Astrocyte of the cerebellum (primary cell): Measurements from ENCODE around the gene KCNIP2.
A peak's percentile ranks its signal among the peaks of the same experiment; 100 is the strongest.
"Not testable (repeated sequence)": the region's sequence is repeated elsewhere in the genome, so short reads cannot be mapped to it uniquely, and the experiment has no call there.

Source experiments
- DNase-seq: peaks from one replicate; pipeline ENCODE4 v3.0.0-alpha.2; 2011; ENCODE audit warnings: low read depth
- H3K4me3 ChIP-seq: 2 replicates; pipeline ENCODE4 v1.5.1; 2011; ENCODE audit warnings: mild to moderate bottlenecking, low read depth, low read length, moderate library complexity
- in situ Hi-C: cut with HindIII; loops from 2 replicates; pipeline ENCODE4 v1.10.0; 2017; ENCODE audit warnings: low sequenced_read_pairs
- TF ChIP-seq, protein P1 (sequence below): IDR thresholded peaks from 2 replicates; pipeline ENCODE4 v1.5.1; 2012; ENCODE audit warnings: low read length, low read depth, moderate library complexity, mild to moderate bottlenecking; ENCODE audit errors: missing control alignments

Gene KCNIP2

DNA sequence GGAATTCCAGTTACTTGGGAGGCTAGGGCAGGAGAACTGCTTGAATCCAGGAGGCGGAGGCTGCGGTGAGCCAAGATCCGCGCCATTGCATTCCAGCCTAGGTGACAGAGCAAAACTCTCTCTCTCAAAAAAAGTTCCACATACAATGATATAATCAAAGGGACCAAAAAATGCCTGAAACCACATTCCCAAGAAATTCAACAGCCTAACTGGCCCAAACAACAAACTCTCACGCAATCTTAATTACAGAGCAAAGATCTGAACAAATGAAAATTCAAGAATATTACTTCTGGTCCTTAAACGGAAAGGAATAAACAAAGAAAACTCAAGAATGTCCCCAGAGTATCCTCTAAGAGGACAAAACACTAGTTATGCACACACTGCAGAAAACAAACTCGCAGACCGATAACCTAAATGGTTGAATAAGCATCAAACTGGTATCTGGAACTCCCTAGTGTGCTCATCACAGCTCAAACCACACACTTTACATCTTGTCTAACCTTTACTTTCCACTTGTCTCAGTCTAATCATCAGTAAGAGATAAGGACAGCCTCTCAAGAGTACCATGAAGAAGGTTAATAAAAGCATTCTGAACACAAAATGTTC lies 29.0 kb downstream of the KCNIP2 start:
- in situ Hi-C loops = loop anchor here (5.0 kb wide), 1 partner anchor 32 kb away; the partner anchor contains the start of gene NPM3
- peak overlapping the region; percentile 97 for H3K4me3 ChIP-seq
- TF ChIP-seq, protein P1, sequence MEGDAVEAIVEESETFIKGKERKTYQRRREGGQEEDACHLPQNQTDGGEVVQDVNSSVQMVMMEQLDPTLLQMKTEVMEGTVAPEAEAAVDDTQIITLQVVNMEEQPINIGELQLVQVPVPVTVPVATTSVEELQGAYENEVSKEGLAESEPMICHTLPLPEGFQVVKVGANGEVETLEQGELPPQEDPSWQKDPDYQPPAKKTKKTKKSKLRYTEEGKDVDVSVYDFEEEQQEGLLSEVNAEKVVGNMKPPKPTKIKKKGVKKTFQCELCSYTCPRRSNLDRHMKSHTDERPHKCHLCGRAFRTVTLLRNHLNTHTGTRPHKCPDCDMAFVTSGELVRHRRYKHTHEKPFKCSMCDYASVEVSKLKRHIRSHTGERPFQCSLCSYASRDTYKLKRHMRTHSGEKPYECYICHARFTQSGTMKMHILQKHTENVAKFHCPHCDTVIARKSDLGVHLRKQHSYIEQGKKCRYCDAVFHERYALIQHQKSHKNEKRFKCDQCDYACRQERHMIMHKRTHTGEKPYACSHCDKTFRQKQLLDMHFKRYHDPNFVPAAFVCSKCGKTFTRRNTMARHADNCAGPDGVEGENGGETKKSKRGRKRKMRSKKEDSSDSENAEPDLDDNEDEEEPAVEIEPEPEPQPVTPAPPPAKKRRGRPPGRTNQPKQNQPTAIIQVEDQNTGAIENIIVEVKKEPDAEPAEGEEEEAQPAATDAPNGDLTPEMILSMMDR = no peak
- DNase-seq = no peak

DNA sequence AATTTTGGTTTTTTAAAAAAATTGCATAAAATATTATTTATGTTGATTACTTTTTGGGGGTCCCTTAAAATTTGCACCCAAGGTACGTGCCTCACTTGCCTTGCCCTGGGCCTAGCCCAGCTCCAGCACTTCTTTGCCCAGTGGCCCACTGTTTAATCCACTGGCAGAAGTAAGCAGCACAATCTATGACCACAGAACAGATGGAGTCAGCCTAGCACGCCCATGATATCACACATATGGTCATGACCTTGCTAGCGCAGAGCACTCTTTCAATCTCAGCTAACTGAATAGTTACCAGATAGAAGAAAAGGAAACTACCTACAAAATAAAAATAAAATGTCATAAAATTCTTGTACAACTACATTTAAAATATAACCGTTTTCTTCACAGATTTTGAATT lies 31.0 kb downstream of the KCNIP2 start:
- TF ChIP-seq, protein P1 = no peak
- no peak for DNase-seq
- no peak overlapping the region for H3K4me3 ChIP-seq
- in situ Hi-C loops = no loop called here

DNA sequence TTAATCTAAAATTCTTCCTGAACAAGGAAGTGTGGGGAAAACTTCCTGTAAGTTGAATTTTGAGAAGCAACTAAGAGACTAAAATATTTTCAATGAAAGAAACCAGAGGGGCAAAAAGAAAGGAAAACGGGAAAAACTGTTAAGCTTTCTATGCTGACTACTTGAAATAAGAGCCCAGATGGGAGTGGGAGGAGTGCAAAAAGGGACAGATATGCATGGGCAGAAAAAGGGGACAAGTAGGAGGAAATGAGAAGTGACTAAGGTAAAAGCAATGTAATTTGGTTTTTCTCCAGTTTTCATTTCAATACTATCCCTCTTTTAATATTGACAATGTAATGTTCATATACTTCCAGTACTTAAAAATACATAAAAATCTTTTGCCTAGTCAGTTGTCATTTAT lies 36.4 kb downstream of the KCNIP2 start:
- DNase-seq = no peak
- no peak overlapping the region for H3K4me3 ChIP-seq
- in situ Hi-C loops = no loop called here
- TF ChIP-seq, protein P1 = no peak

DNA sequence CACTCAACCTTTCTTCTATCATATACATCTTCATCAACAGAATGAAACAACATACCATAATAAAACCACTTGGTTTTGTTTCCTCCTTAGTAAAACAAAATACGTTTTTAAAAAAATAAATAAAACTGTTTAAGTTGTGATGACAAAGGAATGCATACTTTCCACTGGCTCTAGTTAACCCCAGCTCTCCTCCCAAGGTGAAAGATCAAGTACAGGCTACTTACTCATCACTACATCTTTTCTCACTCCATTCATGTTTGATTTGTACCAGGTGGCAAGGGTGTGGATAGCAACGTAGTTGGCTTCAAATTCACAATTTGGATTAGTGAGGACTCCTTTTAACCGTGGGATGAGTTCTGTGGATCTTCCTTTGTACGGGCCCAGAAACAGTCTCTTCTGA lies 40.1 kb downstream of the KCNIP2 start:
- no peak for DNase-seq
- TF ChIP-seq, protein P1 = no peak
- no peak overlapping the region for H3K4me3 ChIP-seq
- in situ Hi-C loops = no loop called here

DNA sequence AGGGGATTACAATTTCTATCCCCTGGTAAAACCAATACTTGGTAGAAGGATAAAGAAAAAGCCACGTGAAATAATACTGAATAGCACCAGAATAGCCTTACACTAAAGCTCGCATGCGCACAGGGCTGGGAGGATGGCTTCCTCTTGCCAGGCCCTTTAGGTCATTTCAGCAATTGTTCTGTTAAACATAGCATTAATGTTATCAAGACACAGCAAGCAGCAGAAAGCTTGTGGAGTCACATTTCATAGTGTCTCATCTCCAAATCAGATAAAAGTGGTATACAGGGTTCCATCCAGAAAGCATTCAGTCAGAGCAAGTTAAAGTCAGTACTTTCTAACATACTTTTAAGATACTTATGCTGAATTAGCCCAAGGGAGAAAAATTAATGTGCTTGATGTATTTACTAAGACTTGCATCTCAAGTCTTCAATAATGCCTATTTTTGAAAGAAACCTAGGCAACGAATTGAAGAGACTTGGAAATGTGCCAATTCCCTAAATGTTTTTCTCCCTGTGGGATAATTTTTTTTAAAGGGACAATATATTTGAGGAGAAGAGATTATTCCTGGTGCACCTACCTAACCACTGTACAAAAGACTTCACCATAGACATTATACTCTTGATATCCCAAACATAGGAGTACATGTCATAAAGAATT lies 46.1 kb downstream of the KCNIP2 start:
- TF ChIP-seq, protein P1 = no peak
- in situ Hi-C loops = no loop called here
- DNase-seq = no peak
- H3K4me3 ChIP-seq = no peak overlapping the region

DNA sequence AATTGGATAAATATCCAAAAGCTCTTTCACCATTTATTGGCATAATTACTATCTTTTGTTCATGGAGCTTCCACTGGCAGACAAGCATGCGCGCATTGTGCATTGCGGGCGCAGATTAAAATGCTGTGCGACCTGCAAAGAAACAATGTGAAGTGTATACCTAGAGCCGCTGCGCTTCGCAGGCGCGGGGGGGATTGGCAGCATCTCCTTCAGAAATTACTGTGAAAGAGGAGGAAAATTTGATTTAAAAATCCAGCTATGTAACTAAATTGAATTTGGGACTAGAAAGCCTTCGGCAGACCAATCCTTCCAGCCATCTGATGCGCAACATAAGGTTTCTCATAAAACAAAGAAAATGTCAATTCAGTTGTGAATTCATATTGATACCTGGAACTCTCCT lies 50.1 kb downstream of the KCNIP2 start:
- TF ChIP-seq, protein P1 = no peak
- DNase-seq = no peak
- H3K4me3 ChIP-seq = no peak overlapping the region
- in situ Hi-C loops = no loop called here

DNA sequence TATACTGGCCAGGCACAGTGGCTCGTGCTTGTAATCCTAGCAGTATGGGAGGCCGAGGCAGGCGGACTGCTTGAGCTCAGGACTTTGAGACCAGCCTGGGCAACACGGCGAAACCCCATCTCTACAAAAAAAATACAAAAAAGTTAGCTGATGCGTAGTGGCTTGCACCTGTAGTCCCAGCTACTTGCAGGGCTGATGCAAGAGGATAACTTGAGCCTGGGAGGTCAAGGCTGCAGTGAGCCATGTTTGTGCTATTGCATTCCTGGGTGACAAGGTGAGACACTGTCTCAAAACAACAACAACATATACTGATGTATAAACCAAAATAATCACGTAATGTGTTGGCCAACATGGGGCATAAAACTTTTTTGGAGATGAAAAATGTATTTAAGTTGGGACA lies 53.9 kb downstream of the KCNIP2 start:
- TF ChIP-seq, protein P1 = no peak
- in situ Hi-C loops = no loop called here
- no peak for DNase-seq
- H3K4me3 ChIP-seq = no peak overlapping the region

DNA sequence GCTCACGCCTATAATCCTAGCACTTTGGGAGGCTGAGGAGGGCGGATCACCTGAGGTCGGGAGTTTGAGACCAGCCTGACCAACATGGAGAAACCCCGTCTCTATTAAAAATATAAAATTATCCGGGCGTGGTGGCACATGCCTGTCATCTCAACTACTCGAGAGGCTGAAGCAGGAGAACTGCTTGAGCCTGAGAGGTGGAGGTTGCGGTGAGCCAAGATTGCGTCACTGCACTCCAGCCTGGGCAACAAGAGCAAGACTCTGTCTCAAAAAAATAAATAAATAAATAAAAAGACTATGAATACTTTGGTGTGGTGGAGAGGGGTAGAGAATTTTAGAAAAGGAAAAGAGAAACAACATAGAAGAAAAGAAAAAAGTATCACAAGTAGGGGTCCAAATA lies 54.4 kb downstream of the KCNIP2 start:
- in situ Hi-C loops, DNase-seq, H3K4me3 ChIP-seq: not testable (repeated sequence)
